Pancreas (tissue), 10 donors: Measurements from ENCODE around the gene OSGEP. TPM values are rescaled to one million over a fixed set of nuclear protein-coding genes. Genes with fewer than 3 reads are reported as not detected.
A peak's percentile ranks its signal among the peaks of the same experiment; 100 is the strongest.

Source experiments
- ATAC-seq, 4 donors: fragments of 200-7000 bp; cut with Tn5 transposase; one replicate each; pipeline versions ENCODE4 v1.8.0 to v1.9.1; 2020; ENCODE audit warnings: mild to moderate bottlenecking in 4 of 4, moderate library complexity in 4 of 4
- DNase-seq, 6 donors: peaks; one replicate each; pipeline ENCODE4 v3.0.0-alpha.2; 2020
- FAIRE-seq: peaks from 2 replicates; lab custom pipeline; 2012; peaks lifted over from hg19 to GRCh38; lab: Jason Lieb, UNC
- H3K27ac ChIP-seq, 4 donors: fragments of 200-600 bp; sonication (generic); 1 replicate in 3 of 4; 2 replicates in 1 of 4; pipeline versions ENCODE4 v1.5.0 to v1.8.0; 2020
- H3K27me3 ChIP-seq, 4 donors: fragments of 200-600 bp; one replicate each; pipeline ENCODE4 v1.8.0; 2021
- H3K36me3 ChIP-seq, 3 donors: fragments of 200-600 bp; sonication (generic) in 1 of 3; one replicate each; pipeline versions ENCODE4 v1.5.0 to v1.8.0; 2020 to 2021
- H3K4me1 ChIP-seq, 3 donors: fragments of 200-600 bp; one replicate each; pipeline ENCODE4 v1.8.0; 2021
- H3K4me3 ChIP-seq, 4 donors: fragments of 200-600 bp; sonication (generic) in 2 of 4; one replicate each; pipeline versions ENCODE4 v1.5.0 to v1.8.0; 2020 to 2021
- H3K9me3 ChIP-seq, 4 donors: fragments of 200-600 bp; one replicate each; pipeline ENCODE4 v1.8.0; 2021
- CTCF ChIP-seq, 4 donors: fragments of 200-600 bp; sonication (generic) in 3 of 4; IDR thresholded peaks; one replicate each; pipeline versions ENCODE4 v1.5.0 to v1.8.0; 2021; ENCODE audit warnings: antibody characterized with exemption in 4 of 4
- WGBS, 2 donors: extraction: QIAGEN DNeasy Blood & Tissue Kit; methylation state at CpG; one replicate each; pipeline ENCODE4 v1.1.7; 2013; 5-methylcytosine and 5-hydroxymethylcytosine counted together
- intact Hi-C, 3 donors: fragments of 100-400 bp; cut with DNase I; formaldehyde crosslinking; loops; one replicate each; pipeline versions ENCODE4 v1.11.1 to v1.14.2; 2022
- polyA plus RNA-seq, 2 donors: library from polyadenylated mRNA; stranded (reverse); fragments of 200-250 nt; gene quantifications; one replicate each; pipeline ENCODE4 v1.2.3, GENCODE V29; 2013
- total RNA-seq, 6 donors: library from RNA; stranded (reverse); fragmentation: NEBNext Ultra II Directional in 4 of 6; extraction: Animal tissue kit (Norgen Biotek cat#: 25700) in 4 of 6; gene quantifications; one replicate each; pipeline versions ENCODE4 v1.2.1 to v1.2.4, GENCODE V29; 2021 to 2023
- donor health status: healthy with polysubstance abuse.
- donor health status: DM: no; HTN: no; CAD: no; lungs with moderate emphysema.
- donor health status: DM: no; HTN: no; CAD: no.
- donor health status: control.
- donor health status: control.
- donor health status: Bipolar disorder and iron deficiency.
- donor health status: DM: yes; HTN: yes; CAD: no.
- donor health status: DM: no; HTN: no; CAD: no.
- donor health status: DM: no; HTN: no; CAD: no.
- donor health status: DM: yes; HTN: yes; CAD: no.

Gene OSGEP
- total and polyA plus RNA-seq, 8 donors = 11.4 to 69.8 (median 14.7) TPM

DNA sequence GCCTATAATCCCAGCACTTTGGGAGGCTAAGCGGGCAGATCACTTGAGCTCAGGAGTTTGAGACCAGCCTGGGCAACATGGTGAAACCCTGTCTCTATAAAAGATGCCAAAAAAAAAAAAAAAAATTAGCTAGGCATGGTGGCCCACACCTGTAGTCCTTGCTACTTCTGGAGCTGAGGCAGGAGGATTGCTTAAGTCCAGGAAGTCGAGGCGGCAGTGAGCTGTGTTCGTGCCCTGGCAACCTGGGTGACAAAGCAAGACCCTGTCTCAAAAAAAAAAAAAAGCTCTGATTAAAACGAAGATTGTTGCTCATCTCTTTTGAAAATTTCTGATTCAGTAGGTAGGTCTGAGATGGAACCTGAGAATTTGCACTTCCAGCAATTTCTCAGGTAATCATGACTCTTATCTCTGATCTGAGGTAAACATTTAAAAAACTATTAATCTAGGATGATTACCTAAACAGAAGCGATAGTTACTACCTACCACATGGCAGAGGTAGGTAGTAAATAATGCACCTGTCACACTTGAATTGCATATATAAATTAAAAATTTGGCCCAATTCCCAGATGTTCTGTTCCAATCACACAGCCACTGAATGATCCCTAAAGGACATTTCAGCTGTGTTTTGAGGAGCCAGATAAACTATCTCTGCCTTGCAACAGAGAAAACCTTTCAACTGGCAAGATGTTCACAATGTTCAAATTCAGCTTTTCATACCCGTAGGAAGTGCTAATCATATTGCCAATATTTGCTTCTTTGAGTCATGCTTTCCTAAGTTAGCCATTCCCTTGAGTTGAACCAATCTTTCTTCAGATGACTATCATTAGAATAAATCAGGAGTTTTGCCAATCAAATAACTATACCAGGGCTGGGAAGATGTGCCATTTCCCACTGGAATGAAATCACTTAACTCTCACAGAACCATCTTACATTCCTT is 37.1 kb downstream of the OSGEP start:
- Histone ChIP-seq H3K4me1 (peaks cover 13 to 16% (median 13%) of the 10 kb centered on the region in 3 donors), H3K27ac (peak overlapping the region in 1 of 4 donors; percentile 33), H3K9me3 (no peaks in the 10 kb centered on the region), H3K27me3 (no peaks in the 10 kb centered on the region), H3K4me3 (no peak overlapping the region), H3K36me3 (no peaks in the 10 kb centered on the region)
- WGBS, 2 donors = 43 to 52% methylated on average over 7 of the region's 7 CpGs
- DNase-seq = no peak
- intact Hi-C loops = no loop called here
- ATAC-seq = peak in 3 of 4 donors; percentile 13 to 45 (median 33)
- FAIRE-seq = no peak
- TF ChIP-seq CTCF (IDR thresholded peaks at IDR 0.05) = no peak

- intact Hi-C loops = no loop called here
- H3K4me1 ChIP-seq = peaks cover 13 to 19% (median 16%) of the 10 kb centered on the region in 3 donors
- no peaks in the 10 kb centered on the region for H3K9me3 ChIP-seq
- no peak overlapping the region for H3K4me3 ChIP-seq
- H3K36me3 ChIP-seq = no peaks in the 10 kb centered on the region
- H3K27me3 ChIP-seq = no peaks in the 10 kb centered on the region
- no peak for ATAC-seq
- FAIRE-seq = no peak
- H3K27ac ChIP-seq = no peak overlapping the region
- WGBS, 2 donors = 85 to 93% methylated on average over 2 of the region's 2 CpGs
- no peak for TF ChIP-seq CTCF (IDR thresholded peaks at IDR 0.05)
- DNase-seq = no peak
These were observed 38.4 kb downstream of the OSGEP start for GRCh38 chr14:20416223-20416622.

- Histone ChIP-seq H3K36me3 (no peaks in the 10 kb centered on the region), H3K27ac (no peak overlapping the region), H3K4me1 (peaks cover 13 to 19% (median 16%) of the 10 kb centered on the region in 3 donors), H3K27me3 (no peaks in the 10 kb centered on the region), H3K9me3 (no peaks in the 10 kb centered on the region), H3K4me3 (no peak overlapping the region)
- 57 to 66% methylated on average over 3 of the region's 3 CpGs for WGBS, 2 donors
- FAIRE-seq (no peak), ATAC-seq (no peak), DNase-seq (no peak)
- intact Hi-C loops = no loop called here
- TF ChIP-seq CTCF (IDR thresholded peaks at IDR 0.05) = peak in 2 of 4 donors; percentile 27 to 34
These were observed 38.8 kb downstream of the OSGEP start for GRCh38 chr14:20415782-20416206.

DNA sequence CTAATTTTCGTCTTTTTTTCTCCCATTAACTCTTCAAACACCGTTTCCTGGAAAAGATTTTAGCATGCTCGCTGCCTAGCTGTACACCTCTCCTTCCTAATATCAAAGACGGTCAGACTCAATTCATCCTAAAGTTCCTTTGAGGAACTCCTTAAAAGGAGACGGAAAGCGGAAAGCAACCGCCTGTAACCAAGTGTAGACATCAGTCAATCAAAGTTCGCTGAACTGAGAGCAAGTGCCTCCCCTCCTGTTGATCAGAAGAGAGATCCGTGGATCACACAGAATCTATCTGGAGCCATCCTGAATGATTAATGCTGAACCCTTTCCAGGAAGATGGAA is 40.9 kb downstream of the OSGEP start:
- no peak for TF ChIP-seq CTCF (IDR thresholded peaks at IDR 0.05)
- WGBS, 2 donors = 2 to 3% methylated on average over 9 of the region's 9 CpGs
- Histone ChIP-seq H3K4me1 (peaks cover 12 to 19% (median 16%) of the 10 kb centered on the region in 3 donors), H3K27ac (peak overlapping the region; percentile 74 to 92 (median 88)), H3K9me3 (no peaks in the 10 kb centered on the region), H3K4me3 (peak overlapping the region; percentile 40 to 99 (median 78)), H3K27me3 (no peaks in the 10 kb centered on the region), H3K36me3 (no peaks in the 10 kb centered on the region)
- DNase-seq = no peak
- FAIRE-seq = no peak
- intact Hi-C loops = no loop called here
- ATAC-seq = peak in 1 of 4 donors; percentile 6
